H1 (cell line): Measurements from ENCODE around the gene FOXC1. TPM values are rescaled to one million over a fixed set of nuclear protein-coding genes. Genes with fewer than 3 reads are reported as not detected.
A peak's percentile ranks its signal among the peaks of the same experiment; 100 is the strongest.

ENCODE experiments used
- CHD2 ChIP-seq: IDR thresholded peaks from 2 replicates; pipeline ENCODE4 v1.6.1; 2012; ENCODE audit warnings: low read length, improper control_type of control experiment
- CHD7 ChIP-seq: fragments of 300-600 bp; sonication (generic); IDR thresholded peaks from 2 replicates; pipeline ENCODE4 v1.7.1; 2012; ENCODE audit warnings: low read length, moderate library complexity, mild to moderate bottlenecking, inconsistent platforms; ENCODE audit not compliant: insufficient replicate concordance
- CTBP2 ChIP-seq: IDR thresholded peaks from 2 replicates; pipeline ENCODE4 v1.7.0; 2011; ENCODE audit warnings: borderline replicate concordance, mild to moderate bottlenecking, moderate library complexity, mixed read lengths, low read length; ENCODE audit not compliant: insufficient read depth, insufficient read length
- E2F6 ChIP-seq: IDR thresholded peaks from 2 replicates; pipeline ENCODE4 v1.6.1; 2012; ENCODE audit warnings: inconsistent platforms
- EP300 ChIP-seq, 2 experiments: IDR thresholded peaks; 1 replicate in 1 of 2; 2 replicates in 1 of 2; pipeline ENCODE4 v1.6.1; 2011 to 2012; ENCODE audit warnings: low read depth in 2 of 2, low read length in 2 of 2, mild to moderate bottlenecking in 2 of 2, borderline replicate concordance in 1 of 2, inconsistent platforms in 1 of 2, moderate library complexity in 1 of 2
- MAX ChIP-seq: IDR thresholded peaks from 2 replicates; pipeline ENCODE4 v1.6.1; 2012; ENCODE audit warnings: inconsistent platforms
- NANOG ChIP-seq: IDR thresholded peaks from 2 replicates; pipeline ENCODE4 v1.6.1; 2011; ENCODE audit warnings: low read length, low read depth, mild to moderate bottlenecking, inconsistent platforms; ENCODE audit not compliant: insufficient read depth, poor library complexity, severe bottlenecking
- TCF12 ChIP-seq: IDR thresholded peaks from 2 replicates; pipeline ENCODE4 v1.6.1; 2011; ENCODE audit warnings: low read depth, mild to moderate bottlenecking, low read length
- polyA plus RNA-seq, 7 experiments: library from polyadenylated mRNA; depleted of rRNA in 3 of 7; stranded (reverse) in 5 of 7; unstranded in 2 of 7; fragments of >200 nt in 5 of 7; fragments of 200-250 nt in 2 of 7; gene quantifications; 1 replicate in 5 of 7; 2 replicates in 1 of 7; 4 replicates in 1 of 7; pipeline versions ENCODE4 v1.2.1 to v1.2.3, GENCODE V29; 2011 to 2013; ENCODE audit warnings: missing spikeins in 2 of 7, mixed read lengths in 2 of 7
- total RNA-seq: library from RNA; stranded (reverse); fragmentation: NEBNext Ultra II Directional; extraction: Animal tissue kit (Norgen Biotek cat#: 25700); gene quantifications from 2 replicates; pipeline ENCODE4 v1.2.1, GENCODE V29; 2021

FOXC1 gene
- total and polyA plus RNA-seq, 2 of the 8 experiments (the other 6 are each of a cell fraction or from before 2014, with no cell fraction given) = 0.22 TPM; not detected in 1

GRCh38 chr6:1604158-1605003 is 5.3 kb upstream of the FOXC1 start (continued):
- TF ChIP-seq CHD7 (no peak), TCF12 (no peak), CHD2 (no peak), CTBP2 (peak; percentile 63), EP300 (IDR thresholded peaks at IDR 0.05; ENCODE audit: borderline replicate concordance in 1 of 2, low read depth in 2 of 2, low read length in 2 of 2) (0 out of 3 replicates have a peak, but pooled peaks of 1 of the 2 experiments have one; percentile 14), E2F6 (no peak), NANOG (no peak), MAX (peak; percentile 12; the same call in 1 of the 2 replicates)
